ENCODE measurements around the gene MATK. TPM values are rescaled to one million over a fixed set of nuclear protein-coding genes. Genes with fewer than 3 reads are reported as not detected.

Gene MATK
- total RNA-seq, 2 donors from 2014 or later = 15.5 to 19.2 TPM

GRCh38 chr19:3809881-3810707 lies 23.9 kb upstream of the MATK start:
- Mint-ChIP-seq H3K27ac (no peak overlapping the region), H3K36me3 (ENCODE audit: insufficient read depth in 2 of 2) (no peaks in the 10 kb centered on the region), H3K27me3 (ENCODE audit: low read depth) (no peaks in the 10 kb centered on the region), H3K9me3 (peaks cover 1 to 3% of the 10 kb centered on the region in 2 donors), H3K4me3 (no peak overlapping the region), H3K4me1 (ENCODE audit: low read depth) (peaks cover 49% of the 10 kb centered on the region)
- no peak for ATAC-seq (replicated peaks in 1 of 2)
- no peak for DNase-seq

- DNase-seq (no peak), ATAC-seq (replicated peaks in 1 of 2) (no peak)
- H3K9me3 Mint-ChIP-seq = peaks cover 1 to 3% of the 10 kb centered on the region in 2 donors
- no peaks in the 10 kb centered on the region for H3K27me3 Mint-ChIP-seq (ENCODE audit: low read depth)
- H3K36me3 Mint-ChIP-seq (ENCODE audit: insufficient read depth in 2 of 2) = no peaks in the 10 kb centered on the region
- H3K4me1 Mint-ChIP-seq (ENCODE audit: low read depth) = peaks cover 37% of the 10 kb centered on the region
- H3K4me3 Mint-ChIP-seq = no peak overlapping the region
- no peak overlapping the region for H3K27ac Mint-ChIP-seq
Observed at GRCh38 chr19:3808420-3809143, 22.4 kb upstream of the MATK start.

- Mint-ChIP-seq H3K9me3 (peaks cover 1 to 3% of the 10 kb centered on the region in 2 donors), H3K27me3 (ENCODE audit: low read depth) (no peaks in the 10 kb centered on the region), H3K36me3 (ENCODE audit: insufficient read depth in 2 of 2) (no peaks in the 10 kb centered on the region), H3K27ac (no peak overlapping the region), H3K4me3 (no peak overlapping the region), H3K4me1 (ENCODE audit: low read depth) (peaks cover 29% of the 10 kb centered on the region)
- ATAC-seq (replicated peaks in 1 of 2) = no peak
- no peak for DNase-seq
Observed at GRCh38 chr19:3807574-3808354, 21.6 kb upstream of the MATK start.

DNA sequence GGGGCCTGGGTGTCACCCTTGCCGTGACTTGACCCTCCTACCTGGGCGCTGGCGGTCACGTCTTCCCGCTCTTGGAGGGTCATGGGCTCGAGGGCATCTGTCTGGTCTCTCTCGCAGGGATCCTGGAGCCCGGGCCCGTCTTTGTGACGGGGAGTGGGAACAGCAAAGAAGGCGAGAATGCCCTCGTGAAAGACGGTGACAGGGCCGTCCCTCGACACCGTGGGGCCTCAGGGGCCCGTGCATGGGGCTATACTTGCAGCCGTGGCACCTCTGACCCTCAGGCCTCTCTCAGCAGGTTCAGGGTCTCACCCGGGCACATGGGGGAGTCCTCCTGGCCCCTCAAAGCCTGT lies 20.9 kb upstream of the MATK start:
- no peaks in the 10 kb centered on the region for H3K36me3 Mint-ChIP-seq (ENCODE audit: insufficient read depth in 2 of 2)
- DNase-seq (no peak), ATAC-seq (replicated peaks in 1 of 2) (no peak)
- no peak overlapping the region for H3K27ac Mint-ChIP-seq
- H3K4me3 Mint-ChIP-seq = no peak overlapping the region
- no peaks in the 10 kb centered on the region for H3K27me3 Mint-ChIP-seq (ENCODE audit: low read depth)
- peaks cover 22% of the 10 kb centered on the region for H3K4me1 Mint-ChIP-seq (ENCODE audit: low read depth)
- peaks cover 1 to 3% of the 10 kb centered on the region in 2 donors for H3K9me3 Mint-ChIP-seq

DNA sequence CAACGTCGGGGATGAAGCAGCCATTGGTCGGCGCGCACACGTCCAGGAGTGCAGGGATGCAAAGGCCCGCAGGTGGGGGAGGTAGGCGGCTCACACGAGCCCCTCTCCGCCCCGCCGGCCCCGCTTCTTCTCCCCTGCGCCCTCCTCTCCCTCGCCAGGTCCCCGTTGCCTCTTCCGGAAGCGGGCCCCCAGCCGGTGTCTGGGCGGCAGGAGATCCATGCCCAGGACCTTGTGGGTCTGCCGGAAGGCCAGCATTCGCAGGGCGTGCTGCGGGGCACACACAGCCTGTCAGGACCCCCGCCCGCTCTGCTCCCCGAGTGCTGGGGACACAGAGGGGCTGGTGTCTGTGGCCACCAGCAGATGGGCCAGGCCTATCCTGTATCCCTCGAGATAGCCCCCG lies 19.7 kb upstream of the MATK start:
- H3K9me3 Mint-ChIP-seq = peaks cover 1 to 3% of the 10 kb centered on the region in 2 donors

DNA sequence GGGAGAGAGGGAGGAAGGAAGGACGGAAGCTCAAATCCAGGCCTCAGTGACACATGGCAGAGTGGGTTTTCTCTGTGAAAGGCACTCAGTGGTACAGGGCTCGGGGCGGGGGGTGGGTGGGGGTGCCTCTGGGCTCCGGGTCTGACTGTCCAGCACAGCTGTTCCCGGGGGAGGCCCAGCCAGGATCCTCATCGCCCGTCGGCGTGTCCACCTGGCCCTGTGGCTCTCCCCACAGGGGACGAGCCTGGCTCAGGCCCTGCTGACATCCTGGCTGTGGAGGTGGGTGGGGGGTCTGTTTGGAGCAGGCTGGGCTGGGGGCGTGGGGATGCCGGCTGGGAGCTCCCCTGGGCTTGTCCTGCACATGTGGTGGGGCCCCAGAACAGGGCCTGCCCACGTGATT lies 18.2 kb upstream of the MATK start:
- H3K4me1 Mint-ChIP-seq (ENCODE audit: low read depth) = peaks cover 29% of the 10 kb centered on the region
- ATAC-seq (replicated peaks in 1 of 2) = no peak
- no peaks in the 10 kb centered on the region for H3K27me3 Mint-ChIP-seq (ENCODE audit: low read depth)
- no peak for DNase-seq
- no peaks in the 10 kb centered on the region for H3K36me3 Mint-ChIP-seq (ENCODE audit: insufficient read depth in 2 of 2)
- H3K4me3 Mint-ChIP-seq = no peak overlapping the region
- H3K27ac Mint-ChIP-seq = no peak overlapping the region
- H3K9me3 Mint-ChIP-seq = peaks cover 1 to 3% of the 10 kb centered on the region in 2 donors

More for the DNA sequence above, 19.7 kb upstream of the MATK start:
- DNase-seq = no peak
- Mint-ChIP-seq H3K4me3 (no peak overlapping the region), H3K27me3 (ENCODE audit: low read depth) (no peaks in the 10 kb centered on the region), H3K27ac (no peak overlapping the region), H3K4me1 (ENCODE audit: low read depth) (peaks cover 25% of the 10 kb centered on the region), H3K36me3 (ENCODE audit: insufficient read depth in 2 of 2) (no peaks in the 10 kb centered on the region)
- no peak for ATAC-seq (replicated peaks in 1 of 2)

DNA sequence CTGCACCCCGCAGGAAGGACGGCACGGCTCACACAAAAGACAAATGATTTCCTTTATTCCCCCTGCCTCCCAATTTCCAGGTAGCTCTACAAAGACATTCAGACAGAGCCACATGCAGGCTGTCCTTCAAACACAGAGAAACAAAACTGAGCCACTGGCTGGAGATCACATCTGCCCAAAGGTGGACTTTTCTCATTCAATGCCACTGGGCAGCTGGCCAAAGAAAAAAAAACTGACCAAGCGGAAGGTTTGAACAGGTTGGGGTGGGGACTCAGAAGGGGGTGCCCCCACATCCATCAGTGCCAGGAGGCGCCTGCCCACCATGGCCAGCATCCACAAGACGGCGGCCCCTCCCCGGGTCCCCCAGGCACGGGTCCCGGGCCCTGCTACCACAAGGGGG lies 17.8 kb upstream of the MATK start:
- H3K27ac Mint-ChIP-seq = no peak overlapping the region
- H3K27me3 Mint-ChIP-seq (ENCODE audit: low read depth) = no peaks in the 10 kb centered on the region
- H3K4me1 Mint-ChIP-seq (ENCODE audit: low read depth) = peaks cover 34% of the 10 kb centered on the region
- no peak overlapping the region for H3K4me3 Mint-ChIP-seq
- no peak for DNase-seq
- no peak for ATAC-seq (replicated peaks in 1 of 2)
- no peaks in the 10 kb centered on the region for H3K36me3 Mint-ChIP-seq (ENCODE audit: insufficient read depth in 2 of 2)
- H3K9me3 Mint-ChIP-seq = peaks cover 1 to 3% of the 10 kb centered on the region in 2 donors

DNA sequence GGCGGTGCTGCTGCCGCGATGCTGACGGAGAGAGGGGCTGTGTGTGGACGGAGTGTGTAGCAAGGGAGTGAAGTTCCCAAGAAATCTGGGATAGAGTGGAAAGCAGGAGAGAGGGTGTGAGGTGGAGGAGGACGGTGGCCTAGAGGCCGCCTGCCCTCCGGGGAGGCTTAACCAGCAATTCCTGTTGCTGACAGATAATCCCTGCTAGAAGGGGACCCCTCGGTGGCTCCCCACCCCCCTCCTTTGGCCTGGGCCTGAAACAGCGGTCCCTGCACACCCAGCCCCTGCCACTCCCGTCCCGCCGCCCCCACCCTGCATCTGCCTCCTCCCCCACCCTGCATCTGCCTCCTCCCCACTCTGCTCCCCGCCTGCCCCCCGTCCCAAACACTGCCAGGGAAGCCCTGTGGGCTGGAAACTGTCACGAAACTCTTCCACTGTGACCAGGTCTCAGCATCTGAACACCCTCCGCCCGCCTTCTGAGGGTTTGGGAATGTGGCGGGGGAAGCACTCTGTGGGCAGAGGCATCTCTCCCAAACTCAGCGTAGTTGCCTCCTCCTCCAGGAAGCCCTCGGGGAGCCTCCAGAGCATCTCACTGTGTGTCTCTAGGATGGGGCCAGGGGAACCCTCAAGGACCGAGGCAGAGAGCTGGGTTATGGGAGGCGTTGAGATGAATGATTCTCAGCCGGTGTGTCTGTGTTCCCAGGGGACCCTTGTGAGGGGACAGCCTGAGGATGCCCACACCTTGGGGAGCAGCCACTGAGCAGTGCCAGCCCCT lies 17.1 kb upstream of the MATK start:
- Mint-ChIP-seq H3K4me1 (ENCODE audit: low read depth) (peaks cover 36% of the 10 kb centered on the region), H3K9me3 (peaks cover 1 to 3% of the 10 kb centered on the region in 2 donors), H3K36me3 (ENCODE audit: insufficient read depth in 2 of 2) (no peaks in the 10 kb centered on the region), H3K4me3 (no peak overlapping the region), H3K27ac (no peak overlapping the region), H3K27me3 (ENCODE audit: low read depth) (no peaks in the 10 kb centered on the region)
- DNase-seq = no peak
- ATAC-seq (replicated peaks in 1 of 2) = no peak

GRCh38 chr19:3801412-3802096 lies 15.4 kb upstream of the MATK start:
- Mint-ChIP-seq H3K4me1 (ENCODE audit: low read depth) (peaks cover 32% of the 10 kb centered on the region), H3K27me3 (ENCODE audit: low read depth) (no peaks in the 10 kb centered on the region), H3K9me3 (peaks cover 4 to 5% of the 10 kb centered on the region in 2 donors), H3K27ac (no peak overlapping the region), H3K36me3 (ENCODE audit: insufficient read depth in 2 of 2) (peaks cover 5 to 6% of the 10 kb centered on the region in 2 donors), H3K4me3 (peak overlapping the region; percentile 66 to 72)
- peak; percentile 75 to 78 for ATAC-seq (replicated peaks in 1 of 2)
- DNase-seq = peak; percentile 66 to 70

DNA sequence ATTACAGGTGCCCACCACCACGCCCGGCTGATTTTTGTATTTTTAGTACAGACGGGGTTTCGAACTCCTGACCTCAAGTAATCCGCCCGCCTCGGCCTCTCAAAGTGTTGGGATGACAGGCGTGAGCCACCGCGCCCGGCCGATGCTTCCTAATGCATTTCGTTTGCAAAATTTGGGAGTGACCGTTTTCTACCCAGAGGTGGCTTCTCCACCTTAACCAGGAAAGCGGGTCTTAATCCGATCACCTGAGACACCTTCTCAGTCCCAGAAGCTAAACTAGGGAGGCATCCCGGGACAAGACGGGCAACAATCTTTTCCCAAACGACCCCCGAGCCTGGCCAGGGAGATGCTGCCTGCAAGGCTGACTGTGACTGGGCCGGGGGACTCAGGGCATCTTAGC lies 14.8 kb upstream of the MATK start:
- no peak overlapping the region for H3K27ac Mint-ChIP-seq
- H3K9me3 Mint-ChIP-seq = peaks cover 6% of the 10 kb centered on the region in 2 donors
- peaks cover 7% of the 10 kb centered on the region in 2 donors for H3K36me3 Mint-ChIP-seq (ENCODE audit: insufficient read depth in 2 of 2)
- peaks cover 32% of the 10 kb centered on the region for H3K4me1 Mint-ChIP-seq (ENCODE audit: low read depth)
- DNase-seq (no peak), ATAC-seq (replicated peaks in 1 of 2) (no peak)
- no peaks in the 10 kb centered on the region for H3K27me3 Mint-ChIP-seq (ENCODE audit: low read depth)
- H3K4me3 Mint-ChIP-seq = peak overlapping the region; percentile 66 to 72

DNA sequence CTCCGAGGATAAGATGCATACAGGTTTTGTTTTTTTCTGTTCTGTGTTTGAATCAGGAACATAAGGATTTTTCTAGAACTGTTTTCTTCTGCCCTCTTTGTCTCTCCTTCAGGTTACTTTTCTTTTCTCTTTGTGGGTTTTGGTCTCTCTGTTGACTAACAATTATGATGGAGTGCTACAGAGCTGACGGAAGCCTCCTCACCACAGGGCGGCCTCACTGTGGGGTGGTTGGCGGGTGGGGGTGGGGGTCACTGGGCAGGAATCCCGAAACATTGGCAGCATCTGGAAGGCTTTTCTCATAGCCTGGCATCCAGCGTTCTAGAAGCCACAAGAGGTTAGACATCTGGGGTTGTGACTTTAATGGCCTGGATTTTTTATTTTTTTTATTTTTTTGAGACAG lies 12.0 kb upstream of the MATK start:
- peaks cover 7% of the 10 kb centered on the region in 2 donors for H3K36me3 Mint-ChIP-seq (ENCODE audit: insufficient read depth in 2 of 2)
- peaks cover 6% of the 10 kb centered on the region in 2 donors for H3K9me3 Mint-ChIP-seq
- no peaks in the 10 kb centered on the region for H3K27me3 Mint-ChIP-seq (ENCODE audit: low read depth)
- DNase-seq = peak in 1 of 2 donors; percentile 40
- peak; percentile 79 to 82 for ATAC-seq (replicated peaks in 1 of 2)
- H3K27ac Mint-ChIP-seq = peak overlapping the region; percentile 0
- H3K4me3 Mint-ChIP-seq = peak overlapping the region; percentile 15 to 45
- H3K4me1 Mint-ChIP-seq (ENCODE audit: low read depth) = peaks cover 32% of the 10 kb centered on the region

- Mint-ChIP-seq H3K36me3 (ENCODE audit: insufficient read depth in 2 of 2) (peaks cover 7 to 8% of the 10 kb centered on the region in 2 donors), H3K4me1 (ENCODE audit: low read depth) (peaks cover 27% of the 10 kb centered on the region), H3K27ac (no peak overlapping the region), H3K9me3 (peaks cover 8% of the 10 kb centered on the region in 2 donors), H3K4me3 (no peak overlapping the region), H3K27me3 (ENCODE audit: low read depth) (no peaks in the 10 kb centered on the region)
- ATAC-seq (replicated peaks in 1 of 2) (no peak), DNase-seq (no peak)
Observed at GRCh38 chr19:3796358-3796757, 10.2 kb upstream of the MATK start.
